GM19240 (cell line): ENCODE results near the gene EVC2.

Experiments
- DNase-seq: peaks from one replicate; pipeline ENCODE4 v3.0.0; 2011; ENCODE audit warnings: low spot score; ENCODE audit not compliant: insufficient read length

EVC2 gene

GRCh38 chr4:5715357-5715756 is 7.0 kb upstream of the EVC2 start:
- DNase-seq: no peak

DNA sequence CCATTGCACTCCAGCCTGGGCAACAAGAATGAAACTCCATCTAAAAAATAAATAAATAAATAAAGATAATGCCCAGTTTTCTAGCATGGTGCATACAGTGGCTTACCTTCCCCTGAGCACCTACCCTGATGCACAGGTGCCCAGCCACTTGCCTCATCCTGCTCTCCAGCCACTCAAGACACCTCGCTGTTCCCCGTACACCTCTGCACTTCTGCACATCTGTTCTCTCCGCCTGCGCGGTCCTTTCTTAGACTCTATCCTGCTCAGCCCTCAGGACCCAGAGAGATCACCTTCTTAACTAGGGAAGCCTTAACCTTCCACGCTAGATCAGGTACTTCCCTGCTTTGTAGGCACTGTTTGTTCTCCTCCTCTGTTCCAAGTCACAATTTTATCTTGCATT is 5.5 kb upstream of the EVC2 start:
- no peak for DNase-seq

DNA sequence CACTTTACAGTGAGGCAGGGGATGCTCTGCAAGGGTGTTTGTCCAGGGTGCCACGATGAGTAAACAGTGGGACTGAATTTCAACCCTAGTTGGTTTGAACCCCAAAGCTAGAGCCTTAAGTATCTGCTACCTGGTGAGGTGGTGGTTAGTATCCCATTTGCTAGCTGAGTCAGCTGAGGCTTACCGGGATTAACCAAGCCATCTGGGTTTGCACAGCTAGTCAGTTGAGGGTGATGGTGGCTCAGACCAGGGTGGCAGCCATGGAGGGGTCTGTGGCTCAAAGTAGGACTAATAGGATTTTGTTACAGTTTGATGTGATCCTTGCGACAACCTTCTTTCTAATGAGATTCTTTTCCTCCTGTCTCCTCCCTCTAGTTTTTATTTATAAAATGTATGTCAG is 4.6 kb upstream of the EVC2 start:
- DNase-seq: no peak

- DNase-seq: no peak
Observed at GRCh38 chr4:5712517-5712916, 4.2 kb upstream of the EVC2 start.

- no peak for DNase-seq
Observed at GRCh38 chr4:5711479-5712184, 3.3 kb upstream of the EVC2 start.

GRCh38 chr4:5710961-5711478 is 2.7 kb upstream of the EVC2 start, which contains the start of gene EVC:
Gene EVC, plus strand, starts transcription at chr4:5711201. Its CDS starts 180 bp downstream, at chr4:5711381.
- DNase-seq: no peak

GRCh38 chr4:5710065-5710960 is 2.0 kb upstream of the EVC2 start:
- DNase-seq: no peak

DNA sequence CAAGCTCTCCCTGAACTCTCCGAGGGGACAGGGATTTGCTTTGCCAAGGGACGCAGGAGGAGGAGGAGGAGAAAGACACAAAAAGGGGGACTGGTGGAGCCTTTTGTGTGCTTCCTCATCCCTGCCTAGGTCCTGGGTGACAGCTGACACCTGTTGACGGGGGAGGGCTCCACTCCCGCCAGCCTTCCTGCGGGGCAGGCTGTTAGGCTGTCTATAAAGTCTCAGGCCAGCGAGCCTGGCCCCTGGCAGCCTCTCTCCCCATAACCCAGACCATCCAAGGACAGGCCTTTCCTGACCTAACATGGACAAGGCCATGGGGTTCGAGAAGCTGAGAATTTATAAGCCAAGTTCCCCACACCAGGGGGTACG is 832 bp upstream of the EVC2 start:
- DNase-seq: no peak

- no peak for DNase-seq
Observed at GRCh38 chr4:5707778-5708448, 446 bp downstream of the EVC2 start.

GRCh38 chr4:5707366-5707765 is 993 bp downstream of the EVC2 start:
- DNase-seq: no peak

GRCh38 chr4:5706486-5707290 is 1.7 kb downstream of the EVC2 start:
- no peak for DNase-seq

DNA sequence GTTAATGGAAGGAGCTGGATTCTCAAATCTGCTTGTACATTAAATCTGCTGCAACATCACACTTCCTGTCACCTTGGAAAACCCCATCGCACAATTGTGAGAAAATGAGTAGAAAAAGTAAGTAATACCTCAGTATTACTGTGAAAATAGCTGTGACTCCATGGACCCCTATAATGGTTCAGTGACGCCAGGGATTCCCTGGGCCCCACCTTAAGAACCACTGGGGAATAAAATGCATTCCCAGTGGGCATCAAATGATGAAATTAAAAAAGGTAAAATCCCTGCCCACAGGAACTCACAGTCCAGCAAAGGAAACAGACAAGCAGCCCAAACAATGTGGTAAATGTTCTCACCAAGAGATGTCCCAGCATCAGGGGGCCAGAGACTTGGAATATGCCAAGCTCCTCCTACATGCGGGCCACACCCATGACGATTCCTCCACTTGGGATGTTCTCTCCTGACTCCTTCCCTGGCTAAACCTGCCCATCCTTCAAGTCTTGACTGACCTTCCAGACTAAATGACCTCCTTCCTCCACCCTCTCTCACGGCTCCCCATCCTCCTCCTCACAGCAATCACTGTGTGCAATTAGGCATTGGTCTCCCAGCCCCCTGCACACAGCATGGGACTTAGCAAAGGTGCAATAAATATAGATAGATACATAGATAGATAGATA is 2.6 kb downstream of the EVC2 start:
- no peak for DNase-seq

GRCh38 chr4:5704276-5704675 is 4.1 kb downstream of the EVC2 start:
- DNase-seq: no peak

DNA sequence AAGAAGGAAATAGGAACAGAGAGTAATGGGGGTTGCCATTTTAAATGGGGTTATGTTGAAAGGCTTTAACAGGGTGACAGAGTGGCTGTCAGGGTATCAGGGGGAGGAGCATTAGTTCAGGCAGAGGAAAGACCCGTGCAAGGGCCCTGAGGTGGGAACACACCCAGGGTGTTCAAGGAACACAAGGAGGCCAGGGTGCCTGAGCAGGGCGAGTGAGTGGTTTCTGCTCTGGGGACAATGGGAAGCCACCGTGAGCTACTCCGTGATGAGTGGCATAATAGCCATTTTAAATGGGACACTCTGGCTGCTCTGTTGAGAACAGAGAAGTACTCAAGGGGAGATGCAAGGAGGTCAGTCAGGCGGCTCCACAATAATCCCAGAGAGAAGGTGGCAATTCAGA is 4.5 kb downstream of the EVC2 start:
- no peak for DNase-seq

GRCh38 chr4:5701971-5702370 is 6.4 kb downstream of the EVC2 start:
- DNase-seq: no peak

DNA sequence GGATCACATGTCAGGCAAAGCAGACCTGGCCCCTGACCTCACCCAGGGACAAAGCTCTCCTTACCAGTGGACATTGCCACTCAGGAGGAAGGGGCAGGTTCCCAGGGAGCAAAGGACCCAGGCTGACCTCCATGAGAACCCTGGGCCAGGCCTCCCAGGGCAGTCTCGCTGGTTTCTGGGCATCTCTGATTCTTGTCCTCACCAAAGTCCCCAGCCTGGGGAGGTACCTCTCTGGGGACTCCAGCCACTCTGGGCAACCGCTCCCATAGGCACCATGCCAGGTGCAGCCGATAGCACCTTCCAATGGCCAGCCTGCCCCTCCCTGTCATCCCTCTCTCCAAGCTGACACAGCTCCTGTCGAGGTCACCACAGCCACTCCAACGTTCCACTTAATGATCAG is 7.9 kb downstream of the EVC2 start:
- no peak for DNase-seq

GRCh38 chr4:5696341-5696740 is 12.0 kb downstream of the EVC2 start:
- DNase-seq: no peak

DNA sequence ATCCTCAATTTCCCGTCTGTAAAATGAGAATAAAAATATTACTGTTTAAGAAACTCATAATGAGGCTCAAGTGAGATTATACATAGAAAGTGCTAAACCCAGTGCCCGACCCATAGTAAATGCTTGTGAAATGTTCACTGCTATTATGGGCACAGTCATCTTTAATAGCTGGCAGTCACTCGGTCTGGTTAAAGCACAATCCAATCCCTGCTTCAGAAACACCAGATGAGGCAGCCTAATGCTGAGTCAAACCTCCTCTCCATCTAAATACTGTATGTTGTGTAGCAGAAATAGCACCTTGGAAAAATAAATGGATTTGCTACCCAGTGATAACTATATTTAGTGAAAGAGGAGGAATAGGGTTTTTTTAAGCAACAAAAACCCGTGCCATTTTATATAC is 14.5 kb downstream of the EVC2 start:
- DNase-seq: no peak

GRCh38 chr4:5691491-5692132 is 16.7 kb downstream of the EVC2 start:
- no peak for DNase-seq

- no peak for DNase-seq
Observed at GRCh38 chr4:5689065-5689464, 19.3 kb downstream of the EVC2 start.
